Body of pancreas (tissue), 4 donors: ENCODE data around the gene AHCTF1.

ENCODE experiments used
- CTCF ChIP-seq, 7 experiments: fragments of 450-650 bp in 4 of 7; fragments of 200-600 bp in 3 of 7; sonication (generic) in 3 of 7; IDR thresholded peaks; one replicate each; pipeline ENCODE4 v1.5.1; 2016 to 2019; ENCODE audit warnings: antibody characterized with exemption in 7 of 7
- POLR2A ChIP-seq, 3 donors: fragments of 450-650 bp; IDR thresholded peaks; one replicate each; pipeline ENCODE4 v1.6.1; 2016; ENCODE audit warnings: antibody characterized with exemption in 3 of 3, mild to moderate bottlenecking in 2 of 3

- TF ChIP-seq CTCF (IDR thresholded peaks at IDR 0.05) (no peak), POLR2A (IDR thresholded peaks at IDR 0.05) (no peak)
Measured at GRCh38 chr1:246888522-246888921, 43.2 kb downstream of the AHCTF1 start.
